22Rv1 (cell line): ENCODE data around the gene CARD6.
"Not testable (repeated sequence)": the region's sequence is repeated elsewhere in the genome, so short reads cannot be mapped to it uniquely, and the experiment has no call there.

Source experiments
- H3K27ac ChIP-seq: fragments of 450-650 bp; 2 replicates; pipeline ENCODE4 v1.5.1; 2017
- ZFX ChIP-seq: fragments of 450-650 bp; IDR thresholded peaks from 2 replicates; pipeline ENCODE4 v1.6.1; 2017; ENCODE audit warnings: antibody characterized with exemption, borderline replicate concordance
- TF ChIP-seq, protein P1 (sequence below): fragments of 450-650 bp; IDR thresholded peaks from 2 replicates; pipeline ENCODE4 v1.5.1; 2017; ENCODE audit warnings: mild to moderate bottlenecking

Gene CARD6

DNA sequence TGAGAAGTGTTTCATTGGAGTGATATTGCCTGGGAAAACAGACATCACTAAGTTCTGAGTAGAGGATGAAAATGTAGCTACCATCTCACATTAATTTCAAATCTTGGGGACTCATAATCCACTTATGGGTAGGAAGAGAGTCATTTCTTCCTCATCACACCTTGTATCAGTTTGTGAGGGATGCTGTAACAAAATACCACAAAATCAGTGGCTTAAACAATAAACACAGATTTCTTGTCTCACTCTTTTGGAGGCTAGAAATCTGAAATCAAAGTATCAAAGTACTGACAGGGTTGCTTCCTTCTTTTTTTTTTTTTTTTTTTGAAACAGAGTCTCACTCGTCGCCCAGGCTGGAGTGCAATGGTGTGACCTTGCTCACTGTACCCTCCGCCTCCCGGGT, 3.4 kb downstream of the CARD6 start:
- H3K27ac ChIP-seq: no peak overlapping the region
- TF ChIP-seq, protein P1, sequence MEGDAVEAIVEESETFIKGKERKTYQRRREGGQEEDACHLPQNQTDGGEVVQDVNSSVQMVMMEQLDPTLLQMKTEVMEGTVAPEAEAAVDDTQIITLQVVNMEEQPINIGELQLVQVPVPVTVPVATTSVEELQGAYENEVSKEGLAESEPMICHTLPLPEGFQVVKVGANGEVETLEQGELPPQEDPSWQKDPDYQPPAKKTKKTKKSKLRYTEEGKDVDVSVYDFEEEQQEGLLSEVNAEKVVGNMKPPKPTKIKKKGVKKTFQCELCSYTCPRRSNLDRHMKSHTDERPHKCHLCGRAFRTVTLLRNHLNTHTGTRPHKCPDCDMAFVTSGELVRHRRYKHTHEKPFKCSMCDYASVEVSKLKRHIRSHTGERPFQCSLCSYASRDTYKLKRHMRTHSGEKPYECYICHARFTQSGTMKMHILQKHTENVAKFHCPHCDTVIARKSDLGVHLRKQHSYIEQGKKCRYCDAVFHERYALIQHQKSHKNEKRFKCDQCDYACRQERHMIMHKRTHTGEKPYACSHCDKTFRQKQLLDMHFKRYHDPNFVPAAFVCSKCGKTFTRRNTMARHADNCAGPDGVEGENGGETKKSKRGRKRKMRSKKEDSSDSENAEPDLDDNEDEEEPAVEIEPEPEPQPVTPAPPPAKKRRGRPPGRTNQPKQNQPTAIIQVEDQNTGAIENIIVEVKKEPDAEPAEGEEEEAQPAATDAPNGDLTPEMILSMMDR: no peak
- TF ChIP-seq ZFX: no peak

GRCh38 chr5:40846371-40846770, 5.2 kb downstream of the CARD6 start:
- TF ChIP-seq ZFX: no peak
- TF ChIP-seq, protein P1: no peak
- no peak overlapping the region for H3K27ac ChIP-seq

GRCh38 chr5:40847525-40847924, 6.4 kb downstream of the CARD6 start:
- no peak for TF ChIP-seq ZFX
- TF ChIP-seq, protein P1: no peak

DNA sequence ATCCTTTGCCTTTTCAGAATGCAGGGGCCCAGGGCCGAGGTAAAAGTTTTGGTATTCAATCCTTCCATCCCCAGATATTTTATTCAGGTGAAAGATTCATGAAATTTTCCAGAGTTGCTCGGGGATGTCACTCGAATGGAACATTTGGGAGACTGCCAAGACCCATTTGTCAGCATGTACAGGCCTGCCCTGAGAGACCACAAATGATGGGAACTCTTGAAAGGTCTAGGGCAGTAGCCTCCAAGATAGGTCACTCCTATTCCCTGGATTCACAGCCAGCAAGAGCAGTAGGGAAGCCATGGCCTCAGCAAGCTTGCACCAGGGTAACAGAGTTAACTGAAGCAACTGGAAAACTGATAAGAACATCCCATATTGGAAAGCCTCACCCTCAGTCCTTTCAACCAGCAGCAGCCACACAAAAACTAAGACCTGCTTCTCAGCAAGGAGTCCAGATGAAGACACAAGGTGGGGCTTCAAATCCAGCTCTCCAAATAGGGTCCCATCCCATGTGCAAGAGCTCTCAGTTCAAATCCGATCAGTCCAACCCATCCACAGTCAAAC, 12.5 kb downstream of the CARD6 start:
- TF ChIP-seq, protein P1: no peak
- TF ChIP-seq ZFX: no peak
- H3K27ac ChIP-seq: no peak overlapping the region

More at GRCh38 chr5:40847525-40847924, 6.4 kb downstream of the CARD6 start:
- no peak overlapping the region for H3K27ac ChIP-seq

DNA sequence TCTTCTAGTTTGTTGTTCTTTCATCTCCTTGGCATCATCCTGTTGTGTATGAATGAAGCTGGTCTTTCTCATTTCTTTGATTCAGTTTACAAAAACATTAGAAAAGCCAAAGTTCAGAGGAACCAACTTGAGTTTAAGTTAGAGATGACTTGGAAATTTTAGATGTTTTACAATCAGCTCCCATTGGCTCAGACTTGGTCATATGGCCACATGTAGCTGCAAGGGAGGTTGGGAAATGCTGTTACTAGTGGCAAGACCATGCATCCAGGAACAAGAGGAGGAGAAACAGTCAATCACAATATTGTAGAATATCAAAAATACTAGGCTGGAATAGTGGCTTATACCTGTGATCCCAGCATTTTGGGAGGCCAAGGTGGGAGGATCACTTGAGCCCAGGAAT, 19.5 kb downstream of the CARD6 start:
- TF ChIP-seq ZFX: no peak
- TF ChIP-seq, protein P1: no peak
- H3K27ac ChIP-seq: no peak overlapping the region

- H3K27ac ChIP-seq: not testable (repeated sequence)
Observed at GRCh38 chr5:40865004-40865403, 23.8 kb downstream of the CARD6 start.

DNA sequence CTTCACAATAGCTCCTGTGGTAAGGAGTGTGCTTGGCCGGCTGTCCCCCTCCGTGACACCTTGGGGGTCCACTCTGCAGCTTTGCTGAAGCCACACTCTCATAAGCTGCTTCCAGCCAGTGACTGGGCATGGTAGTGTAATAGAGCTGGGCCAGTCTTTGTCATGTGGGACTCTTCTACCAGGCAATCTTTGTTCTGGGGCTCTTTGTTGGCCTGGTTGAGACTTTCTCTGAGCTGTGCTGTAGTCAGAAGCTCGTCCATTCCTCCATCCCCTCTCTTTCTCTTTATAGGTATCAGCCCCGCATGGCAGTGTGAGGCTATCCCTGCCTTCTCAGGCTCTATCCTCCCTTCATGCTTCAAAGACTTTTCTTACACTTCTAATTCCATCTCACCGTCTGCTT, 25.7 kb downstream of the CARD6 start:
- no peak overlapping the region for H3K27ac ChIP-seq
- no peak for TF ChIP-seq ZFX
- TF ChIP-seq, protein P1: no peak

DNA sequence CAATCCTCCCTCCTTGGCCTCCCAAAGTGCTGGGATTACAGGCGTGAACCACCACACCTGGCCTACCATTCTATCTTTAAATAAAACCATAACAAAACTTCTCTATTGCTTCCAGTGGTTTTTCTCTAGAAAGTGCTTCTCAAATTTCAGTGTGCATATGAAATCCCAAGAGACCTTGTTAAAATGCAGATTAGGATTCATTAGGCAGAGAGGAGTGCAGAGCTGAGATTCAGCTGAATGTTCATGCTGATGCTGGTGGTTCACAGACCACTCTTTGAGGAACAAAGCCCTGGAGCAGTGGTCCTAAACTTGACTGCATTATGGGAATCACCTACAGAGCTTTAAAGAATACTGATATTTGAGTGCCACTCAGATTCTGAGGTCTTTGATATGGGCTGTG, 28.2 kb downstream of the CARD6 start:
- H3K27ac ChIP-seq: no peak overlapping the region
- TF ChIP-seq, protein P1: no peak
- no peak for TF ChIP-seq ZFX
